Activated CD4-positive, alpha-beta T cell treated with anti-CD3 and anti-CD28 coated beads, Interleukin-2, amount 50 U/mL, for 16 hours (primary cell): ENCODE measurements around the gene DHH.
A peak's percentile ranks its signal among the peaks of the same experiment; 100 is the strongest.

Source experiments
- DNase-seq: peaks from one replicate; pipeline ENCODE4 v3.0.0-alpha.2; 2020

Gene DHH

DNA sequence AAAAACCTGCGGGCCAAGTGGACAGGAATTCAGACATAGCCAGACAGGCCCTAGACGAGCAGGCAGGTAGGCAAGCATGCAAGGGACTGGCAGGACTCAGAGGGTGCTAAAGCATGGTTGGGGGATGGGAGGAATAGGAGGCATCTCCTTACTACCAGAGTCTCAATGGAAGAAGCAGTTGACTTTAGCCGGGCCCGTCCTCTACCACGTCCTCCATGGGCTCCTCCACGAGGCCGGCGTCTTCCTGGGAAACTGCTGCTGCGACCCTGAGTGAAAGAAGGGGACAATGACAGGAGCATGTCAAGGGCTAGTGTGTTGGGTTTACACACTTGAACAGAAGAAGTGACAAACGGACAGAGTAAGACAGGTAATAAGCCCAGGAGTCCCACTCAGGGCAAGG is 45.6 kb downstream of the DHH start:
- DNase-seq = no peak

DNA sequence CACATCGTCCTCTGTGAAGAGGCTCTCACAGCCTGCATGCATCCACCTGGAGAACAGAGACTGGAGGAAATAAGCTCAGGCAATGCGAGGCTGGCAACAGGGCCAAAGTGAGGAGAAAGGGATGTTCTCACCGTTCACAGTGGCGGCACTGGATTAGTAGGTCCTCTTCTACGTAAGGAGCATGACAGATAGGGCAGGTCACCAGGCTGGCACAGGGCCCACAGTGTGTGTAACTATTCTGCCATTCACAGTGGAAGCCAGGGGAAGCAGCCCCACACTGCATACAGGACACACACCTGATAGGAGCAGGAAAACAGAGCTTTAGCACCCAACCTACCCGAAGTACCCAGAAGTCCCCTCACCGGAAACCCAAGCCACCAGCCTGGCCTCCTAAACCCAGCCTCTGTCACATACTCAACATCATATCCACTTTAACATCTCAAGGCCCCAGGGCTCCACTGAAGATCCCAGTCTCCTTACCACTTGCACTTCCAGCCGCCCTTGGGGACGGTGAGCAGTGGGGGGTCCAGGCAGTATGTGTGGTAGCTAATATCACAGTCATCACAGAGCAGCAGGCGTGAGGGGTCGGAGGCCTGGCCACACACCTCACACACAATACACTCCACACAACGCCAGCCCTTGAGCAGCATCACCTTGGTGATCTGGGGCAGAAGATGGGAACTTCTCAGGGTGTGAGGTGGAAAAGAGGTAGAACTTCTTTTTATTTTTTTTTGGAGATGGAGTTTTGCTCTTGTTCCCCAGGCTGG is 48.3 kb downstream of the DHH start:
- no peak for DNase-seq

DNA sequence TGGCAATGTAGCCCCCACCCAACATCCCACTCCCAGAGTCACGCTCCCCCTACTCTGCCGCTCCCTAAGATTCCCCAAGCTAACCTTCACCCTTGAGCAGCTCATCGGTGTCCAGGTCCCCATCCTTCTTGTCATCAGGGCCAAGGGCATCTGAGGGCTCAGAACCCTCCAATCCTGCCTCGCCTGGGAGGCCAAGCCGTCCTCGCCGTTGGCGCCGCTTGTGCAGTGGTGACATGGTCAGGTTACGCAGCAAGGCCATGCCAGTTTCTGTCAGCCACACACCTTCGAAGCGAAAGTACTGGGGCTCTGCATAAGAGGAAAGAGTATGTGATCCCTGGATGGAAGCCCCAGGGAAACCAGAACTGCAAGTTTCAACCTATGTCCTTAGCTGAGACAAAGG is 49.9 kb downstream of the DHH start:
- no peak for DNase-seq

DNA sequence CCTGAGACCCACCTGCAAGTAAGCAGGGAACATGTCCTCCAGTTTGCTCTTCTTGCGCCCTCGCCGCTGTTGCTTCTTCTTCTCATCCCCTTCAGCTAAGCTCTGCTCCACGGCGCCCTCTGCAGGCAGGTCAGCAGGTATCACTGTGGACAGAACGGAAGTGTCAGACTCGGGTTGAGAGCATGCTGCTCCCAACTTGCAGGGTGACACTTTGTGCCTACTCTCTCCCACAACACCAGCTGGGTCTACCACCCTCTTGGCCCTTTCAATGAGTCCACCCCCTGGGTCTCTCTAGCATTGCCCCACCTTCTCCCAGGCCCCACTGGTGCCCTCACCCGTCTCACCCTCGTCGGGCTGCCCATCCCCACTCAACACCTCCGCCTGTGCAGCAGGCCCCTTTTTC is 50.7 kb downstream of the DHH start:
- DNase-seq = peak; percentile 78

DNA sequence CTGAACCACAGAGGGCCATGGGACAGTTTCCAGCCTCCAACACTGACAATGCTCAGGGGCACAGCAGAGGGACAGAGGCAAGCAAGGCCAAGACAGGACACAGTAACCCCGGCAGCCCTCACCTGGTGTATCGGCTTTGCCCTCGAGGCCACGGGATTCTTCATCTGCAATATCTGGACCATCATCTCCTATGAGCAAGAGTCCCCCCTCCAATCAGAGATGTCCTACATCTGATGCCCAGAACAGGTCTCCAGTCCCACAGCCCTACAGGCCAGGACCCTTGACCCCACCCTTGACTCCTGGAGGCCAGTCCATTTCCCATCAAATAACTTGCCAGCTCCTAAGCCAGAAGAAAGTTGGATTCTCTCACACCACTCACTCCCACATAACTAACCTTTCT is 51.4 kb downstream of the DHH start:
- no peak for DNase-seq

DNA sequence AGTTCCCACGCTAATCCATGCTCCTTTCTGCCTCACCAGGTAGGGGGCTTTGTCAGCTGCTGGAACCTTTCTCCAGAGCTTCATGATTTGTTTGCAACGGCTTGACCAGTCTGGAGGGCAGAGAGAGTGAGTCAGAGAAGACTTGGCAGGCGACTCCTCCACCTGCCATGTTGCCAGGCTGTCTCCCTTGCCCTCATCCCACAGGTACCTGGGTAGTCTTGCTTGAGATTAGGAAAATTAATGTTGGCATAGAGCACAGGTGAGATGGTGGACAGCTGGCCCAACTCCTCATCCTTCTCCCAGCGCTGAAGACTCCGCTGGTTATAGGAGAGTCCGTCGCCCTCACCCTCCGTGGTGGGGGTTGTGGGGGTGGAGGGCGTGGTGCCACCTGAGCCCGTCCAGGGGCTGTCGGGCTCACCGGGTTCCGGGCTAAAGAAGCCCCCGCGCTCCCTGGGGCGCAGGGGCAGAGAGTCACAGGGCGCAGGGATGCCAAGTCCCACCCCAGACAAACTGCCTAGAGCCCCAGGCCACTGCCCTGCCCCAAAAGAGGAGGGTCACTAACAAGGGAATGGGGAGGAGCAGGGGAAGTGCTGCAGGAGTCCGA is 52.6 kb downstream of the DHH start:
- no peak for DNase-seq

- DNase-seq = no peak
These were observed 53.3 kb downstream of the DHH start for GRCh38 chr12:49041036-49041880.

DNA sequence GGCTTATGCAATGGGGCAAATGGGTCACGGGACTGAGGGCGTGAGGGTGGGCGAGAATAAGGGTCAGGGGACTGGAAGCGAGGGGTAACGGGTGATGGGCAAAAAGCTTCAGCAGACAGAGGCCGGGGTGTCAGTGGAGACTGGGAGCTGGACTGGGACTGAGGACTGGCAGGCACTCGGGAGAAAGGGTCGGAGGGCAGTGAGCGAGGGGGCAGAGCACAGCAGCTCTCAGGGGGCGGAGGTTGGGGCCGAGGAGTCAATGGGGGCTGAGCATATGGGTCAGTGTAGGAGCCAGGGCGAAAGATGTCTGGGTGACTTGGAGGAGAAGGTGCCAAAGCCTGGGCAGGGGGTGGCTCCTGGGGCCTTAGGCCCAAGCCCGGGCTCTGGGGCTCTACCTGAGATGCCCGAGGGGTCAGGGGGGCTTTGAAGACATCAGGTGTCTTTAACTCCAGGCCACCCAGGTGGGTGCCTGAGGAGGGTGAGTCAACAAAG is 54.2 kb downstream of the DHH start:
- DNase-seq = no peak

- DNase-seq = no peak
These were observed 54.9 kb downstream of the DHH start for GRCh38 chr12:49039421-49040363.

DNA sequence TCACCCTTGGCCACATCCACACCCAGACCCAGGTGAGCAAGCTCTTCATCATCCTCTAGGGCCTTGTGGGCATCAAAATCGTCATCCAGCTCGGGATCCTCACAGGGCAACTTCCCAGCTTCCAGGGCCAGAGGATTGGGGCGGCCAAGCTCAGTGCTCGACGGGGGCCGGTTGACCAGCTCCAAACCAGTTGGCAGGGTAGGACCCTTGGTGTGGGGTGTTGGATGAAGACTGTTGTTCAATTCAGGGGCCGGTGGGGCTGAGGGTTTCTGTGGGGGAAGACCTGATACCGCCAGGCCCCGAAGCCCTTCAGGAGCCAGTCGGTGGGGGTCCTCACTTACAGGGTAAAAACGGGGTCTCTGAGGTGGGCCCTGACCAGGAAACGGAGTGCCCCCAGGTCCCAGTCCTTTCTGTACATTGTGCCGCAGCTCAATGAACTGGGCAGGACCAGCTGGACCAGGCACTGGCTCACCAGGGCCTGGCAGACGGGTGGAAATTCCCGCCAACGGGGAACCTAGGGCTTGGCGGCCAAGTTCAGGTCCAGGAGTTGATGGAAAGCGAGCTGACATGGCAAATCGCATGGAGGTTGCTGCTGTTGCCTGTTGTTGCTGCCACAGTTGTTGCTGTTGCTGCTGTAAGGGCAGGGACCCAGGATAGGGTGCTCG is 56.2 kb downstream of the DHH start:
- no peak for DNase-seq

DNA sequence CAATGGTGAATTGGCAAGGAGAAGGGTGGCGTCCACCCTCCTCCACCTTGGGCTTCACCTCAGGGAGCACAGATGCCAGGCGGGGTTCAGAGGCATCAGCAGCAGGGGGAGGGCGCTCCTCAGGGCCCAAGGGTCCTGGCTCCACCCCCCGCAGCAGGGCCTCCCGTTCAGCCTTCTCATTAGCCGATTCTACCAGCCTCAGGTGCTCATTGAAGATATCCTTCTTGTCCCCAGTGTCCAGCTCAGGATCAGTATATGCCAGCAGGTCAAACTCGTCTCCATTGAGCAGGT is 56.7 kb downstream of the DHH start:
- no peak for DNase-seq

DNA sequence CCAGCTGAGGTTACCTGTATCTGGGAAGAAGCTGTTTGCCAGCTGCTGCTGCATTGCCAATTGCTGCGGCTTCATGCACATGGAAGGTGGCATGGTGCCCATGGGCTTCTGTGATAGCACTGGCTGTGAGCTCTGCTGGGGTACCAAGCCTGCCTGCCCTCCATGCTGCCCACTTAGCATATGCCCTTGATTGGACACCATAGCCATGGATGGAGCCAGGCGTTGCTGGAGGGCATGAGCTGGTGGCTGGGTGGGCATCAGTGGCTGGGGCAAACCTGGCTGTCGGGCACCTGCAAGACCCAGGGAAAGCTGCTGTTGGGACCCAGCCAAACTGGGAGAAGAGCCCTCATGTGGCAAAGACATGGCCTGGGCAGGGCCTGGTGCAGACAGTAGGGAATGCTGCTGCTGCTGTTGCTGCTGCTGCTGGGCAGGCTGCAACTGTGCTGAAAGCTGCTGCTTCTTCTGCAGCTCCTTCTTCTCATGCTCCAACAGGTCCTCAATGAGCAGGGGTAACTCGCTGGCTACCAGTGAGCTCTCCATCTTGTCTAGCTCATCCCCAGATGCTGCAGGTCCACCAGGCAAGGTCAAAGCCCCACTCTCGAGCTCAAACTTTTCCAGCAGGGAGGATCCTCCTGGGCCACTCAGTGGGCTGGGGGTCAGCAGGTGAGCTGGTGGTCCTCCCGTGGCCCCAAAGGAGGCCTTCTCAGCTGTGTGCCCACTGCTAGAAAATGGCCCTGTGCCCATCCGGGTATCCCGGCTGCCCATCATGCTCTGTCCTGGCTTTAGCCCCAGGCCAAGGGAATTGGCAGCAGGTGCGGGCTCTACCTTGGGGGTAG is 57.3 kb downstream of the DHH start:
- no peak for DNase-seq
